Ascending aorta (tissue), 2 donors: Measurements from ENCODE around the gene CABP4. TPM values are rescaled to one million over a fixed set of nuclear protein-coding genes. Genes with fewer than 3 reads are reported as not detected.

Experiments
- DNase-seq, 2 donors: peaks; one replicate each; pipeline ENCODE4 v3.0.0-alpha.2; 2019; ENCODE audit warnings: low spot score in 2 of 2
- H3K27ac ChIP-seq, 2 donors: fragments of 200-600 bp; sonication (generic); one replicate each; pipeline ENCODE4 v1.5.1; 2016 to 2017; ENCODE audit warnings: mild to moderate bottlenecking in 1 of 2
- H3K27me3 ChIP-seq: fragments of 200-600 bp; sonication (generic); one replicate; pipeline ENCODE4 v1.5.1; 2017
- H3K36me3 ChIP-seq, 2 donors: fragments of 200-600 bp; sonication (generic); one replicate each; pipeline ENCODE4 v1.5.1; 2016
- H3K4me1 ChIP-seq, 2 donors: fragments of 200-600 bp; sonication (generic); one replicate each; pipeline ENCODE4 v1.5.1; 2016 to 2017; ENCODE audit warnings: mild to moderate bottlenecking in 1 of 2
- H3K4me3 ChIP-seq, 2 donors: fragments of 200-600 bp; sonication (generic); one replicate each; pipeline ENCODE4 v1.5.1; 2016 to 2017; ENCODE audit warnings: mild to moderate bottlenecking in 1 of 2
- H3K9me3 ChIP-seq, 2 donors: fragments of 200-600 bp; sonication (generic); one replicate each; pipeline ENCODE4 v1.5.1; 2016
- CTCF ChIP-seq, 3 experiments: fragments of 200-600 bp in 2 of 3; fragments of 450-650 bp in 1 of 3; sonication (generic) in 2 of 3; IDR thresholded peaks; one replicate each; pipeline ENCODE4 v1.5.1; 2016 to 2019; ENCODE audit warnings: antibody characterized with exemption in 3 of 3, mild to moderate bottlenecking in 1 of 3, moderate library complexity in 1 of 3
- intact Hi-C: fragments of 100-400 bp; cut with DNase I; formaldehyde crosslinking; loops from one replicate; pipeline ENCODE4 v1.15.1; 2023
- total RNA-seq: library from RNA; depleted of rRNA; stranded (reverse); fragments of >200 nt; gene quantifications from one replicate; pipeline ENCODE4 v1.1.0, GENCODE V29; 2016

The CABP4 gene
- not detected for total RNA-seq

- Histone ChIP-seq H3K9me3 (no peaks in the 10 kb centered on the region), H3K4me1 (no peaks in the 10 kb centered on the region), H3K27me3 (no peaks in the 10 kb centered on the region), H3K36me3 (no peaks in the 10 kb centered on the region), H3K27ac (no peak within 1 kb of the TSS), H3K4me3 (no peak within 1 kb of the TSS)
- TF ChIP-seq CTCF (IDR thresholded peaks at IDR 0.05) = no peak
- intact Hi-C loops = no loop called here
- DNase-seq = no peak
Observed at GRCh38 chr11:67455054-67455453, at the start of gene CABP4. CABP4 (plus strand) TSS chr11:67455354; CDS start chr11:67455424, 70 bp downstream.

GRCh38 chr11:67405688-67406339, 49.3 kb upstream of the CABP4 start:
- intact Hi-C loops = no loop called here

GRCh38 chr11:67406420-67406968, 48.7 kb upstream of the CABP4 start:
- Histone ChIP-seq H3K4me1 (peaks cover 0 to 6% of the 10 kb centered on the region in 2 donors), H3K27me3 (no peaks in the 10 kb centered on the region), H3K4me3 (no peak overlapping the region), H3K36me3 (no peaks in the 10 kb centered on the region), H3K9me3 (no peaks in the 10 kb centered on the region), H3K27ac (no peak overlapping the region)
- intact Hi-C loops = no loop called here
- no peak for DNase-seq
- no peak for TF ChIP-seq CTCF (IDR thresholded peaks at IDR 0.05)

More at GRCh38 chr11:67405688-67406339, 49.3 kb upstream of the CABP4 start:
- Histone ChIP-seq H3K36me3 (no peaks in the 10 kb centered on the region), H3K27ac (no peak overlapping the region), H3K9me3 (no peaks in the 10 kb centered on the region), H3K4me3 (no peak overlapping the region), H3K4me1 (peaks cover 5 to 6% of the 10 kb centered on the region in 2 donors), H3K27me3 (no peaks in the 10 kb centered on the region)
- no peak for TF ChIP-seq CTCF (IDR thresholded peaks at IDR 0.05)
- DNase-seq = no peak

- no peak for DNase-seq
- Histone ChIP-seq H3K27ac (no peak overlapping the region), H3K4me3 (no peak overlapping the region), H3K27me3 (no peaks in the 10 kb centered on the region), H3K36me3 (no peaks in the 10 kb centered on the region), H3K4me1 (peaks cover 0 to 4% of the 10 kb centered on the region in 2 donors), H3K9me3 (no peaks in the 10 kb centered on the region)
- TF ChIP-seq CTCF (IDR thresholded peaks at IDR 0.05) = no peak
- intact Hi-C loops = no loop called here
Observed at GRCh38 chr11:67406969-67407687, 48.0 kb upstream of the CABP4 start.

- H3K36me3 ChIP-seq = no peaks in the 10 kb centered on the region
- intact Hi-C loops = no loop called here
Observed at GRCh38 chr11:67407688-67408163, 47.4 kb upstream of the CABP4 start.

More at GRCh38 chr11:67407688-67408163, 47.4 kb upstream of the CABP4 start:
- H3K27ac ChIP-seq = no peak overlapping the region
- H3K9me3 ChIP-seq = no peaks in the 10 kb centered on the region
- TF ChIP-seq CTCF (IDR thresholded peaks at IDR 0.05) = no peak
- no peaks in the 10 kb centered on the region for H3K27me3 ChIP-seq
- DNase-seq = no peak
- no peaks in the 10 kb centered on the region for H3K4me1 ChIP-seq
- no peak overlapping the region for H3K4me3 ChIP-seq
